Panc1 (cell line): ENCODE results near the gene MICAL2. TPM values are rescaled to one million over a fixed set of nuclear protein-coding genes. Genes with fewer than 3 reads are reported as not detected.

Source experiments
- ATAC-seq: fragments of 200-7000 bp; cut with Tn5 transposase; 2 replicates; pipeline ENCODE4 v1.9.1; 2020; ENCODE audit warnings: mild to moderate bottlenecking, moderate library complexity
- BruUV-seq: library from RNA; stranded (reverse); fragments of 400-500 nt; replicated peaks from 2 replicates; lab custom pipeline; 2021; lab: Mats Ljungman, UMichigan
- CTCF ChIA-PET: fragments of 300-600 bp; sonication (Branson Sonifier 250); formaldehyde crosslinking; loops from one replicate; lab custom pipeline; 2022; ENCODE audit warnings: antibody characterized with exemption; lab: Charles Lee
- POLR2A ChIA-PET: fragments of 300-600 bp; sonication (Branson Sonifier 250); formaldehyde crosslinking; loops from one replicate; lab custom pipeline; 2022; ENCODE audit warnings: antibody characterized with exemption; lab: Charles Lee
- DNase-seq: peaks from one replicate; pipeline ENCODE4 v3.0.0-alpha.2; 2010; ENCODE audit warnings: low read depth, low spot score
- H3K27ac ChIP-seq: 2 replicates; pipeline ENCODE4 v1.5.1; 2011; ENCODE audit warnings: mild to moderate bottlenecking, low read length, inconsistent platforms
- H3K27me3 ChIP-seq: fragments of 200-500 bp; sonication (Bioruptor generic); 2 replicates; pipeline ENCODE4 v1.6.0; 2014; ENCODE audit warnings: low read length, inconsistent platforms; ENCODE audit not compliant: control insufficient read depth, insufficient read depth
- H3K36me3 ChIP-seq: fragments of 200-500 bp; sonication (Bioruptor generic); 2 replicates; pipeline ENCODE4 v1.5.1; 2014; ENCODE audit warnings: inconsistent platforms, mild to moderate bottlenecking, low read length, moderate library complexity; ENCODE audit not compliant: control insufficient read depth, insufficient read depth
- H3K4me1 ChIP-seq: 2 replicates; pipeline ENCODE4 v1.5.1; 2011; ENCODE audit warnings: inconsistent platforms, mild to moderate bottlenecking, low read length, moderate library complexity; ENCODE audit not compliant: control insufficient read depth, insufficient read depth
- H3K4me3 ChIP-seq, 2 experiments: 2 replicates each; pipeline ENCODE4 v1.5.1; 2011 to 2012; ENCODE audit warnings: low read depth in 2 of 2, low read length in 2 of 2, mild to moderate bottlenecking in 2 of 2, inconsistent platforms in 1 of 2, moderate library complexity in 1 of 2
- H3K9me3 ChIP-seq: fragments of 200-500 bp; sonication (Bioruptor generic); 2 replicates; pipeline ENCODE4 v1.5.1; 2014; ENCODE audit warnings: low read depth, mild to moderate bottlenecking, inconsistent platforms, low read length, moderate library complexity; ENCODE audit not compliant: control insufficient read depth, insufficient read depth
- POLR2AphosphoS5 ChIP-seq: IDR thresholded peaks from 2 replicates; pipeline ENCODE4 v1.6.1; 2012; ENCODE audit warnings: mild to moderate bottlenecking, low read depth, low read length, moderate library complexity
- SIN3A ChIP-seq: IDR thresholded peaks from 2 replicates; pipeline ENCODE4 v1.6.1; 2012; ENCODE audit warnings: low read depth, mild to moderate bottlenecking, low read length, moderate library complexity, borderline replicate concordance; ENCODE audit not compliant: insufficient read depth
- TCF7L2 ChIP-seq: IDR thresholded peaks from 2 replicates; pipeline ENCODE4 v1.6.1; 2011; ENCODE audit warnings: mild to moderate bottlenecking, low read depth, low read length, inconsistent platforms
- in situ Hi-C: cut with HindIII; loops from 2 replicates; pipeline ENCODE4 v1.10.0; 2016; ENCODE audit warnings: low sequenced_read_pairs, low pct_unique_long_range_greater_than_20kb
- intact Hi-C: fragments of 100-400 bp; cut with micrococcal nuclease; formaldehyde crosslinking; loops from one replicate; pipeline ENCODE4 v1.10.0; 2022; ENCODE audit not compliant: unreplicated experiment
- total RNA-seq: library from RNA; stranded (reverse); gene quantifications from one replicate; pipeline ENCODE4 v1.2.1, GENCODE V29; 2021; ENCODE audit not compliant: unreplicated experiment
- TF ChIP-seq, protein P1 (sequence below), 2 experiments: IDR thresholded peaks; 2 replicates each; pipeline ENCODE4 v1.6.1; 2011 to 2012; ENCODE audit warnings: low read depth in 2 of 2, control low read depth in 1 of 2, low read length in 1 of 2, mild to moderate bottlenecking in 1 of 2, moderate library complexity in 1 of 2; ENCODE audit not compliant: insufficient read depth in 1 of 2
- TF ChIP-seq, protein P2 (sequence below): fragments of 450-650 bp; IDR thresholded peaks from 2 replicates; pipeline ENCODE4 v1.5.1; 2017; ENCODE audit warnings: mild to moderate bottlenecking

MICAL2 gene
- total RNA-seq, 1 experiment from 2014 or later = 199 TPM

GRCh38 chr11:12137005-12137690, 26.8 kb downstream of the MICAL2 start:
- no peak for DNase-seq
- Histone ChIP-seq H3K4me1 (peaks cover 10% of the 10 kb centered on the region), H3K9me3 (no peaks in the 10 kb centered on the region), H3K36me3 (no peaks in the 10 kb centered on the region), H3K4me3 (no peak overlapping the region), H3K27ac (no peak overlapping the region), H3K27me3 (no peaks in the 10 kb centered on the region)
- CTCF ChIA-PET = interaction anchor here (0.6 kb wide), 1 partner anchor 10 kb away, joined by 3 read pairs; no protein-coding TSS in a partner anchor
- no peak for TF ChIP-seq TCF7L2
- TF ChIP-seq, protein P1, sequence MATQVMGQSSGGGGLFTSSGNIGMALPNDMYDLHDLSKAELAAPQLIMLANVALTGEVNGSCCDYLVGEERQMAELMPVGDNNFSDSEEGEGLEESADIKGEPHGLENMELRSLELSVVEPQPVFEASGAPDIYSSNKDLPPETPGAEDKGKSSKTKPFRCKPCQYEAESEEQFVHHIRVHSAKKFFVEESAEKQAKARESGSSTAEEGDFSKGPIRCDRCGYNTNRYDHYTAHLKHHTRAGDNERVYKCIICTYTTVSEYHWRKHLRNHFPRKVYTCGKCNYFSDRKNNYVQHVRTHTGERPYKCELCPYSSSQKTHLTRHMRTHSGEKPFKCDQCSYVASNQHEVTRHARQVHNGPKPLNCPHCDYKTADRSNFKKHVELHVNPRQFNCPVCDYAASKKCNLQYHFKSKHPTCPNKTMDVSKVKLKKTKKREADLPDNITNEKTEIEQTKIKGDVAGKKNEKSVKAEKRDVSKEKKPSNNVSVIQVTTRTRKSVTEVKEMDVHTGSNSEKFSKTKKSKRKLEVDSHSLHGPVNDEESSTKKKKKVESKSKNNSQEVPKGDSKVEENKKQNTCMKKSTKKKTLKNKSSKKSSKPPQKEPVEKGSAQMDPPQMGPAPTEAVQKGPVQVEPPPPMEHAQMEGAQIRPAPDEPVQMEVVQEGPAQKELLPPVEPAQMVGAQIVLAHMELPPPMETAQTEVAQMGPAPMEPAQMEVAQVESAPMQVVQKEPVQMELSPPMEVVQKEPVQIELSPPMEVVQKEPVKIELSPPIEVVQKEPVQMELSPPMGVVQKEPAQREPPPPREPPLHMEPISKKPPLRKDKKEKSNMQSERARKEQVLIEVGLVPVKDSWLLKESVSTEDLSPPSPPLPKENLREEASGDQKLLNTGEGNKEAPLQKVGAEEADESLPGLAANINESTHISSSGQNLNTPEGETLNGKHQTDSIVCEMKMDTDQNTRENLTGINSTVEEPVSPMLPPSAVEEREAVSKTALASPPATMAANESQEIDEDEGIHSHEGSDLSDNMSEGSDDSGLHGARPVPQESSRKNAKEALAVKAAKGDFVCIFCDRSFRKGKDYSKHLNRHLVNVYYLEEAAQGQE (IDR thresholded peaks at IDR 0.05; ENCODE audit: insufficient read depth in 1 of 2, low read depth in 2 of 2, low read length in 1 of 2) = no peak
- TF ChIP-seq, protein P2, sequence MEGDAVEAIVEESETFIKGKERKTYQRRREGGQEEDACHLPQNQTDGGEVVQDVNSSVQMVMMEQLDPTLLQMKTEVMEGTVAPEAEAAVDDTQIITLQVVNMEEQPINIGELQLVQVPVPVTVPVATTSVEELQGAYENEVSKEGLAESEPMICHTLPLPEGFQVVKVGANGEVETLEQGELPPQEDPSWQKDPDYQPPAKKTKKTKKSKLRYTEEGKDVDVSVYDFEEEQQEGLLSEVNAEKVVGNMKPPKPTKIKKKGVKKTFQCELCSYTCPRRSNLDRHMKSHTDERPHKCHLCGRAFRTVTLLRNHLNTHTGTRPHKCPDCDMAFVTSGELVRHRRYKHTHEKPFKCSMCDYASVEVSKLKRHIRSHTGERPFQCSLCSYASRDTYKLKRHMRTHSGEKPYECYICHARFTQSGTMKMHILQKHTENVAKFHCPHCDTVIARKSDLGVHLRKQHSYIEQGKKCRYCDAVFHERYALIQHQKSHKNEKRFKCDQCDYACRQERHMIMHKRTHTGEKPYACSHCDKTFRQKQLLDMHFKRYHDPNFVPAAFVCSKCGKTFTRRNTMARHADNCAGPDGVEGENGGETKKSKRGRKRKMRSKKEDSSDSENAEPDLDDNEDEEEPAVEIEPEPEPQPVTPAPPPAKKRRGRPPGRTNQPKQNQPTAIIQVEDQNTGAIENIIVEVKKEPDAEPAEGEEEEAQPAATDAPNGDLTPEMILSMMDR = no peak
- TF ChIP-seq POLR2AphosphoS5 = no peak
- POLR2A ChIA-PET = no interaction called here
- in situ Hi-C loops = no loop called here
- intact Hi-C loops = no loop called here
- BruUV-seq = no TSS peak
- ATAC-seq = no peak

- intact Hi-C loops = no loop called here
- no peak for DNase-seq
- H3K27ac ChIP-seq = peak overlapping the region; percentile 41; the same call in 1 of the 2 replicates
- TF ChIP-seq, protein P1 (IDR thresholded peaks at IDR 0.05; ENCODE audit: insufficient read depth in 1 of 2, low read depth in 2 of 2, low read length in 1 of 2) = no peak
- no peak for TF ChIP-seq TCF7L2
- no peak for TF ChIP-seq SIN3A
- TF ChIP-seq, protein P2 = no peak
- no peak for TF ChIP-seq POLR2AphosphoS5
- no TSS peak for BruUV-seq
- H3K9me3 ChIP-seq = no peaks in the 10 kb centered on the region
- ChIA-PET CTCF (no interaction called here), POLR2A (no interaction called here)
- no peaks in the 10 kb centered on the region for H3K36me3 ChIP-seq
- H3K4me3 ChIP-seq = no peak overlapping the region
- peak; percentile 40; the same call in 1 of the 2 replicates for ATAC-seq
- in situ Hi-C loops = no loop called here
- H3K4me1 ChIP-seq = peaks cover 17% of the 10 kb centered on the region
- H3K27me3 ChIP-seq = no peaks in the 10 kb centered on the region
Observed at GRCh38 chr11:12137938-12138731, 27.7 kb downstream of the MICAL2 start.
